ENCODE data around the gene FYN. TPM values are rescaled to one million over a fixed set of nuclear protein-coding genes. Genes with fewer than 3 reads are reported as not detected.

FYN gene
- total and polyA plus RNA-seq, 2 of the 13 experiments (the other 11 are each of a cell fraction or from before 2014, with no cell fraction given), result 15.5 to 24.6 TPM

DNA sequence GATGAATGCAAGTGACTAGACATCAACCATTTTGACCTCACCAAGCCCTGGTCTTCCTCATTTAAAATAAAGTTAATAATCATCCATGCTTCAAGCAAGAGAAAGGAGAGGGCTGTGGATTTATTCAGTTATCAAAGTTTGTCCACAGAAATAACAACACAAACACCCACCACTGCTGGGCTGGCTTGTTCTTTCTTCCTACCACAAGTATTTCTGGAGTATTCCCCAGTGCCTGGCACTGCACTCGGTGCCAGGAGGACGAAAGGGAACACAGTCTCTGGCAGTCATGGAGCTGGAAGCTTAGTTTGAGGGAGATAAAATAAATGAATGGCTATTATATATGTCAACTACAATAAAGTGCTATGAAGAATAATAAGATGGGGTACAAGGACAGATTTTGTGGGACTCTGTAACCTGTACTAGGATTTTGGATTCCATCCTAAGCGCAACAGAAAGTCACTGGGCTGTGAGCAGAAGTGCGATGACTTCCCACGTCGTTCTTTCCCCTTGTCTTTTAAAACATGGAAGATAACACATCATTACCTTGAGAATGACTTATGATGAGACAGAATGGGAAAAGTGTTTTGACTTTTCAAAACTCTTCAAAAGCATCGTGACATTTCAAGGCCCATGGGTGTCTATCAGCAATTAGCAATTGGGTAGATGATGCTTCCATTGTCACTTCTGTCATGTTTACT is 193.1 kb downstream of the FYN start:
- intact Hi-C loops (cut with micrococcal nuclease; ENCODE audit: unreplicated experiment) (no loop called here), in situ Hi-C loops (cut with HindIII; ENCODE audit: extremely low pct_ligation_motif_present, low pct_unique_long_range_greater_than_20kb) (no loop called here)
- TF ChIP-seq, protein P1, sequence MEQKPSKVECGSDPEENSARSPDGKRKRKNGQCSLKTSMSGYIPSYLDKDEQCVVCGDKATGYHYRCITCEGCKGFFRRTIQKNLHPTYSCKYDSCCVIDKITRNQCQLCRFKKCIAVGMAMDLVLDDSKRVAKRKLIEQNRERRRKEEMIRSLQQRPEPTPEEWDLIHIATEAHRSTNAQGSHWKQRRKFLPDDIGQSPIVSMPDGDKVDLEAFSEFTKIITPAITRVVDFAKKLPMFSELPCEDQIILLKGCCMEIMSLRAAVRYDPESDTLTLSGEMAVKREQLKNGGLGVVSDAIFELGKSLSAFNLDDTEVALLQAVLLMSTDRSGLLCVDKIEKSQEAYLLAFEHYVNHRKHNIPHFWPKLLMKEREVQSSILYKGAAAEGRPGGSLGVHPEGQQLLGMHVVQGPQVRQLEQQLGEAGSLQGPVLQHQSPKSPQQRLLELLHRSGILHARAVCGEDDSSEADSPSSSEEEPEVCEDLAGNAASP (CRISPR knock-in tag; IDR thresholded peaks at IDR 0.05; ENCODE audit: borderline replicate concordance), result no peak
- TF ChIP-seq ZNF160 (CRISPR knock-in tag; IDR thresholded peaks at IDR 0.05) (no peak), ZNF607 (CRISPR knock-in tag; IDR thresholded peaks at IDR 0.05; ENCODE audit: borderline replicate concordance) (no peak), BORCS8-MEF2B (CRISPR knock-in tag; IDR thresholded peaks at IDR 0.05) (no peak), ZNF350 (CRISPR knock-in tag; IDR thresholded peaks at IDR 0.05; ENCODE audit: borderline replicate concordance, low read depth) (no peak), BRCA1 (CRISPR knock-in tag; IDR thresholded peaks at IDR 0.05) (no peak), SPEN (CRISPR knock-in tag; IDR thresholded peaks at IDR 0.05; ENCODE audit: low read depth) (no peak)
- TF ChIP-seq, protein P2, sequence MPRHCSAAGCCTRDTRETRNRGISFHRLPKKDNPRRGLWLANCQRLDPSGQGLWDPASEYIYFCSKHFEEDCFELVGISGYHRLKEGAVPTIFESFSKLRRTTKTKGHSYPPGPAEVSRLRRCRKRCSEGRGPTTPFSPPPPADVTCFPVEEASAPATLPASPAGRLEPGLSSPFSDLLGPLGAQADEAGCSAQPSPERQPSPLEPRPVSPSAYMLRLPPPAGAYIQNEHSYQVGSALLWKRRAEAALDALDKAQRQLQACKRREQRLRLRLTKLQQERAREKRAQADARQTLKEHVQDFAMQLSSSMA (CRISPR knock-in tag; IDR thresholded peaks at IDR 0.05), result no peak
- H3K79me2 ChIP-seq (ENCODE audit: insufficient read depth, low read length), result no peaks in the 10 kb centered on the region
- 97% methylated on average over 7 of the region's 7 CpGs for whole genome bisulfite sequencing (ENCODE audit: low lambda C conversion rate)
- POLR2A ChIA-PET, result no interaction called here
- H4K20me1 ChIP-seq (ENCODE audit: insufficient read depth, low read length), result no peaks in the 10 kb centered on the region
- H3K27ac ChIP-seq (ENCODE audit: extremely low read length, insufficient read depth, low read length), result no peak overlapping the region
- DNase-seq (ENCODE audit: low spot score) (no peak), FAIRE-seq (no peak), ATAC-seq (no peak)
- H3K9ac ChIP-seq (ENCODE audit: insufficient read depth, low read depth, low read length), result no peak overlapping the region
- H2AFZ ChIP-seq (ENCODE audit: low read length), result no peak overlapping the region
- H3K4me1 ChIP-seq (ENCODE audit: insufficient read depth, low read length), result peaks cover 53% of the 10 kb centered on the region
- CTCF ChIA-PET (ENCODE audit: low intra/inter-chr PET ratio, low total read pairs), result no interaction called here
- no peak overlapping the region for H3K4me2 ChIP-seq (ENCODE audit: low read depth, low read length)
- no peaks in the 10 kb centered on the region for H3K27me3 ChIP-seq (ENCODE audit: control insufficient read depth in 1 of 2, insufficient read depth in 2 of 2, low read length in 2 of 2)
- H3K4me3 ChIP-seq (replicated peaks in 1 of 3; ENCODE audit: insufficient read depth in 1 of 3, low read depth in 2 of 3, low read length in 3 of 3), result no peak overlapping the region
- H3K36me3 ChIP-seq (replicated peaks in 1 of 2; ENCODE audit: control insufficient read depth in 1 of 2, insufficient read depth in 2 of 2, low read length in 2 of 2), result peaks cover 0 to 5% of the 10 kb centered on the region in 2 experiments; a peak in 2 of 5 replicates
- no peaks in the 10 kb centered on the region for H3K9me3 ChIP-seq (ENCODE audit: low read length)
- no TSS peak for BruUV-seq (replicated peaks)

Measured in HepG2 (cell line).